H4 (cell line): ENCODE results near the gene WFDC10A. TPM values are rescaled to one million over a fixed set of nuclear protein-coding genes. Genes with fewer than 3 reads are reported as not detected.
"Not testable (repeated sequence)": the region's sequence is repeated elsewhere in the genome, so short reads cannot be mapped to it uniquely, and the experiment has no call there.

Experiments used
- DNase-seq: peaks from one replicate; pipeline ENCODE4 v3.0.0-alpha.2; 2015; ENCODE audit warnings: low spot score
- total RNA-seq: library from RNA; depleted of rRNA; stranded (reverse); fragments of >200 nt; shearing (Covaris generic); gene quantifications from 2 replicates; pipeline ENCODE4 v1.2.3, GENCODE V29; 2014; rRNA removed

The WFDC10A gene
- not detected in 2 replicates for total RNA-seq

- DNase-seq: peak; percentile 67
Observed at GRCh38 chr20:45629496-45630100, at the start of gene WFDC10A. Gene WFDC10A (plus strand): TSS chr20:45629739. CDS start chr20:45629814, 75 bp downstream.

DNA sequence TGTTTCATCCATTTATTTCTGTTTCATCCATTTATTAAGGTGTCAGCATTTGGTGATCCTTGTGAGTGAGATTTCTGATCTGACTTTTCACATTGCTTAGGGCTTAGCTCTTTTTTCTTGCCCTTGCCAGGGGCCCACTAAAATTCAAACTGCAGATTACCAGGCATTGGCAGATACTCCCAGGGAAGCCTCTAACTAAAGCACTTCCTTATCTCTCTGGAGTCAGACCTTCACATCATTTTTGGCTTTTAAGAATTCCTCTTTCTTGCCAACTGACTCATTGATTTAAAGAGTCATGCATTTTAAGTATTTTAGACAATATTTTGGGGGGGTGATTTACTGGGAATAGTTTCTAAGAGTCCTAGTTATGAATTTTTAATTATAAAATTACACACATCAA is 47.8 kb upstream of the WFDC10A start:
- no peak for DNase-seq

GRCh38 chr20:45583502-45583901 is 46.0 kb upstream of the WFDC10A start:
- DNase-seq: no peak

DNA sequence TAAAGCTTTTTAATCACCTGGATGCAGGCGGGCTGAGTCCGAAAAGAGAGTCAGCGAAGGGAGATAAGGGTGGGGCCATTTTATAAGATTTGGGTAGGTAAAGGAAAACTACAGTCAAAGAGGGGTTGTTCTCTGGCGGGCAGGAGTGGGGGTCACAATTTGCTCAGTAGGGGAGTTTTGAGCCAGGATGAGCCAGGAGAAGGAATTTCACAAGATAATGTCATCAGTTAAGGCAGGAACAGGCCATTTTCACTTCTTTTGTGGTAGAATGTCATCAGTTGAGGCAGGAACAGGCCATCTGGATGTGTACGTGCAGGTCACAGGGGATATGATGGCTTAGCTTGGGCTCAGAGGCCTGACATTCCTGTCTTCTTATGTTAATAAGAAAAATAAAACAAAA is 45.2 kb upstream of the WFDC10A start:
- DNase-seq: not testable (repeated sequence)

GRCh38 chr20:45585986-45586385 is 43.6 kb upstream of the WFDC10A start:
- DNase-seq: not testable (repeated sequence)

DNA sequence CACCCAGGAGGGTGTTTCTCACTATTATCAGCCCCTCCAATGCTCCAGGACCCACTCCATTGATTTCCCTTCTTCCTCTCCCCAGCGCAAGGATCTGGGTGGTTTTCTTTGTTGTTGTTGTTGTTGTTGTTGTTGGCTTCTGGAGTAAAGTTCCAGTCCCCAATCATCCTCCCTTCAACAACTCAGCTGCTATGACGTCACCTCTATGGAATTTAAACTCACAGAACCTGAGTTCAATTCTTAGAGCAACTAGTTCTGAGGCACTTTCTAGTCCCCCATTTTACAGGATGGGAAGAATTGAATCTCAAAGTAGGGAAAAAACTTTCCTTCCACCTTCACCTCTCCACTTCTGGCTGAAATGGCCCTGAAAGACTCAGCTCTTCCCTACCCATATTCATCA is 40.7 kb upstream of the WFDC10A start:
- DNase-seq: no peak

DNA sequence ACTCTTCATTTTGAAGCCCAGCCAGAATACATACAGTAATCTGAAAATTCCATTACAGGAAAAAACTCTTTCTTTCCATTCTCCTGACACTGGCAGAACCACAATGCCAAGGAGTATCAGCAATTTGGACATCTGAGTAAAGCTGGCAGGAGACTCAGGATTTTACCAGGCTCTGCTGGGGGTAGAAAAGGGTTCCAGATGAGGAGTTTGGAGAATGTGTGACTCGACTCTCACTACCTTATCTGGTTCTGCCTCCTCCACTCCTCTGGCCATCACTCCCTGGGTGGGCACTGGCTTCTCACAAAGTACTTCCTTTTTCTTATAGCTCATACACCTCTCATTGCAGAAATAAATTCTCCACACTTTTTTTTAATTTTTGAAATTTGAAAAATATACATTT is 39.8 kb upstream of the WFDC10A start:
- no peak for DNase-seq

GRCh38 chr20:45592574-45593189 is 36.9 kb upstream of the WFDC10A start:
- DNase-seq: peak; percentile 73

GRCh38 chr20:45593498-45593897 is 36.0 kb upstream of the WFDC10A start:
- no peak for DNase-seq

GRCh38 chr20:45595235-45595634 is 34.3 kb upstream of the WFDC10A start:
- DNase-seq: no peak

- no peak for DNase-seq
Observed at GRCh38 chr20:45607810-45608209, 21.7 kb upstream of the WFDC10A start.

DNA sequence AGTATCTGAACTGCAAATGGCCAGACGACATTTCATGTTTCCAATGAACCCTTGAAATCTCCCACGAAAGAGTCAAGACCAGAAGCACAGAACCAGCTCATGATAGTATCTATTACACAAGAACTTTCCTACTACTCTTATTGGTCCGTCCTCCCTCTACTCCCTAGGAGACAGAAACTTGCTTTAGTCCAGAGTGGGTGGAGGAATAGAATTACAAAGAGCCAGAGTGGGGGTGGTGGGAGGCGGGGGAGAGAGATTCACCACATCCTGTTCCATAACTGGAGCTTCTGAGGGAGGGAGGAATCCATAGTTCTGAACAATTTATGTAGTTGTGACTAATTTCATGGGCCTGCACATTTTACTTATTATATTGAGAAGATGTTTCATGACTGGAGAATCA is 18.5 kb upstream of the WFDC10A start:
- peak; percentile 73 for DNase-seq

DNA sequence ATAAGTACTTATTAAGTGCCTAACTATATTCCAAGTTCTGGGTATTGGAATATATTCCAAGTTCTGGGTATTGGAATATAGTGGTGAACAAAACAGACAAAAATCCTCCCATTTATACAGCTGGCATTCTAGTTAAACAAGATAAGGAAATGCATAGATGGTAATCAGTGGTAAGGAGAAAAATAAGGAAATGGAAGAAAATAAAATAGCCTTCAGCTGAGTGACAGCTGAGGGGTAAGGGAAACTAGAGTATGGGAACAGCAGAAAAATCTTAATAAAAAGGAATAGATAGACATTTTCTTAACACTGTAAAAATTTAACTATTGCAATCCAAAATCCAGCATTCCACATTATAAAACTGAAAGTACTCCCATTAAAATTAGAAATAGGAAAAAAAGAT is 17.2 kb upstream of the WFDC10A start:
- DNase-seq: no peak

GRCh38 chr20:45617591-45617990 is 11.9 kb upstream of the WFDC10A start:
- no peak for DNase-seq

DNA sequence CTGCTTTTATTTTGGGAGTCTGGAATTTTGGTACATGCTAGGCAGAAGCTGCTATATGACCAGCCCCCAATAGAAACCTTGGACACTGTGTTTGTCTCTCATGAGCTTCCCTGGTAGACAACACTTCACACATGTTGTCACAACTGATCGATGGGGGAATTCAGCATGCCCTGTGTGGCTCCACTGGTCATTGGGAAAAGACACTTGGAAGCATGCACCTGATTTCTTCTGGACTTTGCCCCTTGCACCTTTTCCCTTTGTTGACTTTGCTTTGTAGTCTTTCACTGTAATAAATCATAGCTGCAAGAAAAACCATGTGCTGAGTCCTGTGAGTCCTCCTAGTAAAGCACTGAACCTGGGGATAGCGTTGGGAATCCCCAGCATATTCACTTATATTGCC is 7.9 kb upstream of the WFDC10A start:
- DNase-seq: no peak

- no peak for DNase-seq
Observed at GRCh38 chr20:45626540-45626939, 3.0 kb upstream of the WFDC10A start.

DNA sequence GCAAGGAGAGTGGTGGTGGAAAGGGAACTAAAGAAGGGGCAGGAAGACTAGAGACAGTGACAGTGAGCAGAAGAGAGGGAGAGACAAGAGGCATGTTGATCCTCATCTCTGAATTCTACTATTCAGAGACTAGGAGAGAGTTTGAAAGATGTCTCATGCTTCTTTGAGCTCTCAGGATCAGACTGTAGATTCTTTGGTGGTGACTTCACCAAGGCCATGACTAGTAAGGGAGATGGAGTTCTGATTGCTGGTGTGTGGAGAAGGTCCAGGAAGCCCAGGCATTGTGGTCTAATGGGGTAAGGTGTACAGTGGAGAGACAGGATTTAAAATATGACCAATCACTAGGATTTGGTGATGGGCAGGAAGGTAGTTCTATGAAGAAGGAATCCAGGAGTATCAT is 832 bp downstream of the WFDC10A start:
- DNase-seq: no peak

DNA sequence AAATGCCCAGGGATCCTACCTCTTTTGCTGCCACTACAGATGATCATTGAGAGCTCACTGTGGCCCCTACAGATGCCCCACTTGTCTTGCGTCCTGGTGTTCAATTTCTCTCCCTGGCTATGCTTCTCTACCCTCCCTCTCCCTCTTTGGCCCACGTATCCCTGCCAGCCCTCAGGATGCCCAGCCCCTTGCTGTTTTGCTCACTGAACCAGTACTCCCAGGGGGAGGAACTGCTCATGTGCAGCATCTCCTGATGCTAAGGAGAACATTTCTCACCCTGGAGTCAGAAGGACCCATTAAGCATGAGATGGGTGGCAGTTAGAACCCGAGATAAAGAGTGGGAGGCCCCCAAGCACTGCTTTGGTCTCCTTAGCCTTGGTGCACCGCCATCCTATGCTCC is 1.6 kb downstream of the WFDC10A start, which contains the start of gene WFDC9:
WFDC9 (minus strand) TSS at position 101 of the 400 bp plus-strand sequence. CDS start 21,103 bp downstream, outside the sequence.
- DNase-seq: no peak

- DNase-seq: no peak
Observed at GRCh38 chr20:45636513-45636912, 7.0 kb downstream of the WFDC10A start.

GRCh38 chr20:45639687-45640086 is 10.1 kb downstream of the WFDC10A start:
- DNase-seq: no peak

DNA sequence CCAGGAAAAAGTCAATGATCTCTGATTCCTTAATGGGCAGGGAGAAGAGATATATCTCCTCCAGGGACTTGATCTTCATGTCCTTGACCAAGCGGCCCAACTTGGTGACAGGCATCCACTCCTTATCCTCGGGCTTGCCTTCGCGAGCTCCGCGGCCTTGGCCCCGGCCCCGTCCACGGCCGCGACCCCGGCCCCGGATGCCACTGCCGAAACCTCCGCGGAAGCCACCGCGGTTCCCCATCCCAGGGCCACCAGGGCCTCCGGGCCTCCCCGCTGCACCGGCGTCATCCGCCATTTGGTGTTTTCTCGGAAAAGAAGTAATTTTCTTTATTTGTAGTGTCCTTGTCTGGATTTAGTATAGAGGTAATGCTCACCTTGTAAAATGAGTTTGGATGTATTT is 11.5 kb downstream of the WFDC10A start:
- not testable (repeated sequence) for DNase-seq

GRCh38 chr20:45645869-45646268 is 16.3 kb downstream of the WFDC10A start:
- not testable (repeated sequence) for DNase-seq

GRCh38 chr20:45646875-45647274 is 17.3 kb downstream of the WFDC10A start:
- DNase-seq: no peak
